Measurements from ENCODE around the gene MRPL4. TPM values are rescaled to one million over a fixed set of nuclear protein-coding genes. Genes with fewer than 3 reads are reported as not detected.
A peak's percentile ranks its signal among the peaks of the same experiment; 100 is the strongest.
"Not testable (repeated sequence)": the region's sequence is repeated elsewhere in the genome, so short reads cannot be mapped to it uniquely, and the experiment has no call there.

Gene MRPL4
- polyA plus RNA-seq, 5 donors, result 26.7 to 51.0 (median 30.5) TPM

DNA sequence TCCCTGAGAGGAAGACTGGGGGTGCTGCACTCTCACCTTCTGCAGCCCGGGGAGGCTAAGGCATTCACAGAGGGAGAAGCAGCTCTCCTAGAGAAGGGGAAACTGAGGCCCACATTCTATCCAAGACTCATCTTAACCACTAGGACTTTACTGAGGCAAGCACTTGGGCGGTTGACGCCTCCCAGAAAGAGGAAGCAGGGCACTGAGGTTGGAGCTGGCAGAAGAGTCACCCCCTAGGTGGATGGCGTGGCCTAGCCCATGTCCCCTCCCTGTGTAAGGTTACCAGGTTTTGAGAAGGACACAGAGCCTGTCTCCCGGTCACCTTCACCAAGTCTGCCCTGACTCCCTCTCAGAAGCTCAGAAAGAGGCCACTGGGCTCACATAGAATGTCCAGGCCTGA lies 23.6 kb upstream of the MRPL4 start:
- no peak for DNase-seq

DNA sequence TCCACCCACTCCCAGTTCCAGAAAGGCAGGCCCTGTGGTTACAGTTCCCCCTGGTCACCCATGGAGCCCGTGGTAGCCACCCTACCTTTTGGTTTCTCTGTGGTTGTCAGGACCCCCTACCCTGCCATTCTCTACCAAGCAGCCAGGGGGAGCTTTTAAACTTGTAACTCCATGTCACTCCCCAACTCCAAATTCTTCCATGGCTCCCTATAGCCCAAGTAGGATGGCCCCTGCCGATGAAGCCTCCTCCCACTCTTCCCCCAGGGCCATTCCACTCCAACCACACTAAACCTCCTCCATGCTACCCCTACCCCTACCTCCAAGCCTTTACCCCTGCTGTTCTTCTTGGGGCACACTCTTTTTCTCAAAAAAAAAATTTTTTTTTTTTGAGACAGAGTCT lies 23.1 kb upstream of the MRPL4 start:
- DNase-seq, result peak in 1 of 2 donors; percentile 31

GRCh38 chr19:10230173-10230860 lies 21.7 kb upstream of the MRPL4 start:
- DNase-seq, result peak; percentile 74 to 80

GRCh38 chr19:10230861-10231611 lies 21.0 kb upstream of the MRPL4 start, which contains the start of gene S1PR2:
Gene S1PR2, minus strand, starts transcription at chr19:10231331. Its CDS starts 6,426 bp downstream, at chr19:10224905.
- DNase-seq, result peak; percentile 82 to 84

- no peak for DNase-seq
Measured at GRCh38 chr19:10231612-10232228, 20.3 kb upstream of the MRPL4 start.

DNA sequence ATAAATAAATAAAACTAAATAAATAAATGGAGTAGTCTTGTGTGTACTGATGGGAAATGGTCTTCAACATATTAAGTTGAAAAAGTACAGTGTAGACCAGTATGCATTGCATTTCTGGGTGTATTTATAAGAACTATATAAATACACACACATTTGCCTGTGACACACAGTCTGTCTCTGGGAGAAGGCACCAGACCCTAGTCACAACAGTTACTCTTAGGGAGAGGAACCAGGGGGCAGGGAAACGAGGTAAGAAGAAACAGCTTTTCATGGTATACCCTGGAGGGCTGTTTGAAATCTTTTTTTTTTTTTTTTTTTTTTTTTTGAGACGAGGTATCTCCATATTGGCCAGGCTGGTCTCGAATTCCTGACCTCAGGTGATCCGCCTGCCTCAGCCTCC lies 18.1 kb upstream of the MRPL4 start:
- no peak for DNase-seq

DNA sequence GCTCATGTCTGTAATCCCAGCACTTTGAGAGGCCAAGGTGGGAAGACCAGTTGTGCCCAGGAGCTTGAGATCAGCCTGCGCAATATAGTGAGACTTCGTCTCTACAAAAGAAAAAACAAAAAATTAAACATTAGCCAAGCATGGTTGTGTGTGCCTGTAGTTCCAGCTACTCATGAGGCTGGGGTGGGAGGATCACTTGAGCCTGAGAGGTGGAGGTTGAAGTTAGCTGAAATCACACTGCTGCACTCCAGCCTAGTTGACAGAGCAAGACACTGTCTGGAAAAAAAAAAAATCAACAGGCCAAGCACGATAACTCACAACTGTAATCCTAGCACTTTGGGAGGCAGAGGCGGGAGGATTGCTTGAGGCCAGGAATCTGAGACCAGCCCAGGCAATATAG lies 17.0 kb upstream of the MRPL4 start:
- DNase-seq, result no peak

DNA sequence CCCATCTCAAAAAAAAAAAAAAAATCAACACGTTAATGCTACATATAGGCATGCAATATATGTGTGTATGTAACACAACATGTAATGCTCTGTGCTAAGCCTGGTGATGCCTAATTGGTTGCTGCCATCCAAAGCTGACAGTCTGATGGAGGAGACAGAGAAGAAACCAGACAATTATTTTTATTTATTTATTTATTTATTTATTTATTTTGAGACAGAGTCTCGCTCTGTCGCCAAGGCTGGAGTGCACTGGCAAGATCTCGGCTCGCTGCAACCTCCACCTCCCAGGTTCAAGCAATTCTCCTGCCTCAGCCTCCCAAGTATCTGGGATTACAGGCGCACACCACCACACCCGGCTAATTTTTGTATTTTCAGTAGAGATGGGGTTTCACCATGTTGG lies 16.6 kb upstream of the MRPL4 start:
- not testable (repeated sequence) for DNase-seq

DNA sequence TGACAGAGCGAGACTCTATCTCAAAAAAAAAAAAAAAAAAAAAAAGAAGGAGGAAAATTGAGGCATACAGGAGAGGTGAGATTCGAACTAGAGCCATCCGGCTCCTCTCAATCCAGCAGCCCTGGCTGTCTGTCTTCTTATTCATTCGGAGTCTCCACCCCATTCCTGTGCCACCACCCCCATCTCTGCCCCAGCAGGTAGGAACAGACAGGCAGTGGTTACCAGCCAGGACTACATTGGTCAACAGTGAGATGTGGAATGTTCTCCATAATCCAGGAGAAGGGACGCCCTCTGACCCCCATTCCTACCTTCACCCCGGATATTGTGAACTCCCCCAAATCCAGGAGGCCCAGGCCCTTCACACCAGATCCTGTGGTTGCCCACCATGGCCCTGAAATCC lies 14.3 kb upstream of the MRPL4 start:
- DNase-seq, result no peak

DNA sequence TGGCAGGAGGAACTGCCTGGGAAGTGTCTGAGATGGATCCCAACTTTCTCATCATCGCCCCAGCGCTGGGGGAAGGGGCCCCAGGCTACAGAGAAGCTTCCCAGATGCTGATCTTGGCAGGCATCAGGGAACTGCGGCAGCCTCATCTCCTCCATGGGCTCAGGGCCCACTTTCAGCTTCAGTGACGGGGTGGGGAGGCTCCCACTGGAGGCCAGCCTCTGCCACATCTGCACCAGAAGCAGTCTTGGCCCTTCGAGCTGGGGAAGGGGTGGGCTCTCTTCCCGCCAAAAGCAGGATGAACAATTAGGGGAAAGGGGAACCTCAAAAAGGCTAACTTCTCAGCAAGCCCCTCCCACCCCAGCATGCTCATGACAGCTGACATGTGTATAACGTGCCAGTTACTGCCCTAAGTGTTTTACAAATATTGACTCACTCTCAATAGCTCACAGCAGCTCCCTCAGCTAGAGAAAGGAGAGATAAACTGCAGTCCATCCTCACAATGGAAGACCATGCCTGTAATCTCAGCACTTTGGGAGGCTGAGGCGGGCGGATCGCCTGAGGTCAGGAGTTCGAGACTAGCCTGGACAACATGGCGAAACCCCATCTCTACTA lies 13.7 kb upstream of the MRPL4 start:
- peak; percentile 98 to 99 for DNase-seq

DNA sequence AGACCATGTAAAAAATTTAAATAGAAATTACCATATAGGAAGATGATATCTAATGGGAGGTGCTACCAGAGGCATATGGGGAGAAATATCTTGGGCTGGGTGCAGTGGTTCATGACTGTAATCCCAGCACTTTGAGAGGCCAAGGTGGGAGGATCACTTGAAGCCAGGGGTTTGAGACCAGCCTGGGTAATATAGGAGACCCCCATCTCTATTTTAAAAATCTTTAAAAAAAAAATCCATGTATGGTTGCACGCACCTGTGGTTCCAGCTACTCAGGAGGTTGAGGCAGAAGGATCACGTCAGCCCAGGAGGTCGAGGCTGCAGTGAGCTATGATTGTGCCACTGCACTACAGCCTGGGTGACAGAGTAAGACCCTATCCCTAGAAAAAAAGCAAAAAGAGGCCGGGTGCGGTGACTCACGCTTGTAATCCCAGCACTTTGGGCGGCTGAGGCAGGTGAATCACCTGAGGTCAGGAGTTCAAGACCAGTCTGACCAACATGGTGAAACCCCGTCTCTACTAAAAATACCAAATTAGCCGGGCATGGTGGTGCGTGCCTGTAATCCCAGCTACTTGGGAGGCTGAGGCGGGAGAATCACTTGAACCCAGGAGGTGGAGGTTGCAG lies 10.1 kb upstream of the MRPL4 start:
- DNase-seq, result not testable (repeated sequence)

- no peak for DNase-seq
Measured at GRCh38 chr19:10243606-10244005, 8.4 kb upstream of the MRPL4 start.

DNA sequence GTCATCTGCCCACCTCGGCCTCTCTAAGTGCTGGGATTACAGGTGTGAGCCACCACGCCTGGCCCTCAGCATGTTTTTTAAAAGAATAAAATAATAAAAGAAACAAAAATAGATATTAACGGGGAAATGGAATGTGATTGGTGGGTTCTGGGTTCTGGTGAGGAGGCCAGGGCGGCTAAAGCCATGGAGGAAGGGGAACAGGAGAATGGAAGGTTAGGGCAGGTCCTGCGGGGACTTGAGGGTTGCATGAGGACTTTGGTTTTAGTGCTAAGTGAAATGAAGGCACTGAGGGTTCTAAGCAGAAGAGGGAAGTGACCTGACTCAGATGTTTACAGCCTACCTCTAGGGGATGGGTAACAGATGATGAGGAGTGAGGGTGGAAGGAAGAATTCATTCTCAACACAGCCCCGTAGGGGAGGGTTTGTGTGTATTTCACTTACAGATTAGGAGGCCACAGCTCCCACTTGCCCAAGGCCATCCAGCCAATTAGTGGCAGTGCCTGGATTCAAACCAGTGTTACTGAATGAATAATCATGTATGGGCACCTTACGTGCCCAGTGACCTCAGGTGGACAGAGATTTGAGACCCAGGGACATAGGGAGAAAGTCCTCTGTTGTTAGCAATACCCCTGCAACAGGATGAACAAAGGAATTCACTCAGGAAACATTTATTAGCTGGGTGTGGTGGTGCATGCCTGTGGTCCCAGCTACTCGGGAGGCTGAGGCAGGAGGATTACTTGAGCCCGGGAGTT lies 6.7 kb upstream of the MRPL4 start:
- DNase-seq, result no peak

DNA sequence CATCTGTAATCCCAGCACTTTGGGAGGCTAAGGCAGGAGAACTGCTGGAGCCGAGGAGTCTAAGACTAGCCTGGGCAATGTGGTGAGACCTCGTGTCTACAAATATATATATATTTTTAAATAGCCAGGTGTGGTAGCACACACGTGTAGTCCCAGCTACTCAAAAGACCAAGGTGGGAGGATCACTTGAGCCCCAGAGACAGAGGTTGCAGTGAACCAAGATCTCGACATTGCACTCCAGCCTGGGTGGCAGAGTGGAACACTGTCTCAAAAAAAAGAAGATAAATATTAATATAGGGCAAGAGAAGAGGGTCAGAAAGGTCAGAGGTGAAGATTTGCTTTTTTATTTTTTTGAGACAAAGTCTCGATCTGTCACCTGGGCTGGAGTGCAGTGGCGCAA lies 5.5 kb upstream of the MRPL4 start:
- DNase-seq, result no peak

DNA sequence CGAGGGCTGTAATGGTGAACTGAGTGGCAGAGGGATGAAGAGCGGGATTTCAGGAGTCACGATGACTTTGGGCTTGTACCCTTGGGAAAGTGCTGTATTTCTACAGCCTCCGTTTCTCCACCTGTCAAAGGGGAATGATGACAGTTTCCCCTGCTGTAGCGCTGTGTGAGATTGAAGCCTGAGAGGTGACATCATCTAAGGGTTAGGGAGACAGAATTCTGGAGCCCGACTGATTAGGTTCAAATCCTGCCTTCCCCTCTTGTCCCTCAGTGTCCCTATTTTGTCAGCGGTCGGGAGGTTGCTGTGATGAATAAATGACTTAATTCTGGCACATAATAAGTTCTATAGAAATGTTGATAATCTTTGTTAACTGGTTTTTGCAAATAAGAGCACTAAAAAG lies 693 bp downstream of the MRPL4 start:
- DNase-seq, result no peak

- no peak for DNase-seq
Measured at GRCh38 chr19:10254244-10254643, 2.2 kb downstream of the MRPL4 start.

- DNase-seq, result no peak
Measured at GRCh38 chr19:10255358-10255757, 3.3 kb downstream of the MRPL4 start.

GRCh38 chr19:10256551-10256950 lies 4.5 kb downstream of the MRPL4 start:
- no peak for DNase-seq

- no peak for DNase-seq
Measured at GRCh38 chr19:10256970-10257615, 5.1 kb downstream of the MRPL4 start.

DNA sequence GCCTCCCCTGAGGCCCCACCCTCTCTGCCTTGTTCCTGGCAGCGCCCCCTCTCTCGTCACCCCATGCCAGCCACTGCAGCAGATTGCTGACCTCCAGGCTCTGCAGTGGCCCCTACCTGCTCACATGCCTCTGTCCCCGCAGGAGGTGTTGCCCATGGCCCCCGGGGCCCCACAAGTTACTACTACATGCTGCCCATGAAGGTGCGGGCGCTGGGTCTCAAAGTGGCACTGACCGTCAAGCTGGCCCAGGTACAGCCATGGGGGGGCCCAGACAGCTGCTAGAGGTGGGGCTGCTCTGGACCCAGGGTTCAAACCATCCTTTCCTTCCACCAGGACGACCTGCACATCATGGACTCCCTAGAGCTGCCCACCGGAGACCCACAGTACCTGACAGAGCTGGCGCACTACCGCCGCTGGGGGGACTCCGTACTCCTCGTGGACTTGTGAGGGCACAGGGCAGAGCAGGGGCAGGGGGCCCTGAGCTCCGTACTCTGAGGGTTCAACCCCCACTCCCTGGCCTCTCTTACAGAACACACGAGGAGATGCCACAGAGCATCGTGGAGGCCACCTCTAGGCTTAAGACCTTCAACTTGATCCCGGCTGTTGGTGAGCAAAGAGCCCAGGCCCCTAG lies 6.2 kb downstream of the MRPL4 start:
- no peak for DNase-seq
